Neural progenitor cell (in vitro differentiated cells): ENCODE data around the gene ADCK1.

Experiments
- EZH2 ChIP-seq: fragments of 200-600 bp; sonication (generic); IDR thresholded peaks from 2 replicates; pipeline ENCODE4 v1.6.1; 2017; ENCODE audit warnings: antibody characterized with exemption, mild to moderate bottlenecking, moderate library complexity
- TF ChIP-seq, protein P1 (sequence below): fragments of 200-600 bp; sonication (generic); IDR thresholded peaks from 2 replicates; pipeline ENCODE4 v1.5.1; 2017; ENCODE audit warnings: antibody characterized with exemption, mild to moderate bottlenecking

DNA sequence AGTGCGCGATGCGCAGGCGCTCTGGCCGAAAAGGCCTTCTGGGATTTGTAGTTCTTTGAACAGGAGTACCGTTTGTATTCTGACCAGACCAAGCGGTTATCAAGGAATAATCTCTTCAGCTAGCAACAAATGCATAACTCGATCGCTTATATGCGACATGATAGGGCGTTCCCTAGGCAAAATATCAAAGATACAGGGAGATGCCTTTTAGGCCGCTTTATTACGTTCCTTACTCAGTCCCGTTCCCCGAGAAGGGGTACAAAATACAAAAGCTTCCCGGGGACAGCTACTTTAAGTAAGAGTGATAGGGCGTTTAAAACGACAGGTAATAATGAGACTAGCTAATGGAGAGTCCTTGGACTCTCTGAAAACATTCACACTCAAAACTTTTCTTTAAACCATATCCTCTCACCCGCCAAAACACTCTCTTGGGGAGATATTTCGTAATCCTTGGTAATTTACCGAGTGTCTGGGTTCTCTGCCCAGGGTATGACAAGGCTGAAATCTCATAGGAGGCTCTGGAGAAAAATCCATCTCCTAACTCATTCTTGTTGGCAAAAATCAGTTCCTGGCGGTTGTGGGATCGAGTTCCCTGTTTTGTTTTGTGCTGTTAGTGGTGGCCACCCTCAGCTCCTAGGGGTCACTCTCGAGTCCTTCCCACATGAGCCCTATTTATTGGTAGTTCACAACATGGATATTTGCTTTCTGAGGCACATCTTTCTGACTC, 38.5 kb upstream of the ADCK1 start:
- TF ChIP-seq, protein P1, sequence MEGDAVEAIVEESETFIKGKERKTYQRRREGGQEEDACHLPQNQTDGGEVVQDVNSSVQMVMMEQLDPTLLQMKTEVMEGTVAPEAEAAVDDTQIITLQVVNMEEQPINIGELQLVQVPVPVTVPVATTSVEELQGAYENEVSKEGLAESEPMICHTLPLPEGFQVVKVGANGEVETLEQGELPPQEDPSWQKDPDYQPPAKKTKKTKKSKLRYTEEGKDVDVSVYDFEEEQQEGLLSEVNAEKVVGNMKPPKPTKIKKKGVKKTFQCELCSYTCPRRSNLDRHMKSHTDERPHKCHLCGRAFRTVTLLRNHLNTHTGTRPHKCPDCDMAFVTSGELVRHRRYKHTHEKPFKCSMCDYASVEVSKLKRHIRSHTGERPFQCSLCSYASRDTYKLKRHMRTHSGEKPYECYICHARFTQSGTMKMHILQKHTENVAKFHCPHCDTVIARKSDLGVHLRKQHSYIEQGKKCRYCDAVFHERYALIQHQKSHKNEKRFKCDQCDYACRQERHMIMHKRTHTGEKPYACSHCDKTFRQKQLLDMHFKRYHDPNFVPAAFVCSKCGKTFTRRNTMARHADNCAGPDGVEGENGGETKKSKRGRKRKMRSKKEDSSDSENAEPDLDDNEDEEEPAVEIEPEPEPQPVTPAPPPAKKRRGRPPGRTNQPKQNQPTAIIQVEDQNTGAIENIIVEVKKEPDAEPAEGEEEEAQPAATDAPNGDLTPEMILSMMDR = peak; percentile 57
- TF ChIP-seq EZH2 = no peak
